ENCODE data around the gene TNFRSF21.
A peak's percentile ranks its signal among the peaks of the same experiment; 100 is the strongest.
"Not testable (repeated sequence)": the region's sequence is repeated elsewhere in the genome, so short reads cannot be mapped to it uniquely, and the experiment has no call there.

TNFRSF21 gene

GRCh38 chr6:47252633-47253032, 57.1 kb downstream of the TNFRSF21 start:
- no peak for DNase-seq (ENCODE audit: low spot score)

GRCh38 chr6:47251396-47251795, 58.3 kb downstream of the TNFRSF21 start:
- no peak for DNase-seq (ENCODE audit: low spot score)

DNA sequence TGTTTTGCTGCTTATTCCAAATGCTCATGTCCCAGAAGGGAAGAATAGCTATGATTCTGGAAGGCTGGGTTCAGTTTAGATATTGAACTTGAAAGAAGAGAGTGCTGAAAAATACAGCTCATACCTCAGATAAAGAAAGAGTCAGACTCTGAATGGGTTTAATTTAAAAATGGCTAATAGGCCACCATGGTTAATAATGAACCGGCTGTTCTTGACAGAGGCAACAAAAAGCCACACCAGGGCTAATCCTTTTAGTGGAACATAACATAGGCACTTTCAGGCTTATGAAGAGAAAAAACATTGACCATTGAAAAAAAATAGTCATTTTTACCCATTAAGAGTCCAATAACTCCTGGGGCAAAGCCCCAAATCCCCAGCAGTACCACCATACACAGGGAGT, 59.4 kb downstream of the TNFRSF21 start:
- DNase-seq (ENCODE audit: low spot score) = no peak

GRCh38 chr6:47248446-47248845, 61.3 kb downstream of the TNFRSF21 start:
- no peak for DNase-seq (ENCODE audit: low spot score)

- peak; percentile 73 for DNase-seq (ENCODE audit: low spot score)
Measured at GRCh38 chr6:47247227-47247797, 62.4 kb downstream of the TNFRSF21 start.

GRCh38 chr6:47246551-47246950, 63.2 kb downstream of the TNFRSF21 start:
- no peak for DNase-seq (ENCODE audit: low spot score)

GRCh38 chr6:47245745-47246371, 63.8 kb downstream of the TNFRSF21 start:
- DNase-seq (ENCODE audit: low spot score) = peak; percentile 36

DNA sequence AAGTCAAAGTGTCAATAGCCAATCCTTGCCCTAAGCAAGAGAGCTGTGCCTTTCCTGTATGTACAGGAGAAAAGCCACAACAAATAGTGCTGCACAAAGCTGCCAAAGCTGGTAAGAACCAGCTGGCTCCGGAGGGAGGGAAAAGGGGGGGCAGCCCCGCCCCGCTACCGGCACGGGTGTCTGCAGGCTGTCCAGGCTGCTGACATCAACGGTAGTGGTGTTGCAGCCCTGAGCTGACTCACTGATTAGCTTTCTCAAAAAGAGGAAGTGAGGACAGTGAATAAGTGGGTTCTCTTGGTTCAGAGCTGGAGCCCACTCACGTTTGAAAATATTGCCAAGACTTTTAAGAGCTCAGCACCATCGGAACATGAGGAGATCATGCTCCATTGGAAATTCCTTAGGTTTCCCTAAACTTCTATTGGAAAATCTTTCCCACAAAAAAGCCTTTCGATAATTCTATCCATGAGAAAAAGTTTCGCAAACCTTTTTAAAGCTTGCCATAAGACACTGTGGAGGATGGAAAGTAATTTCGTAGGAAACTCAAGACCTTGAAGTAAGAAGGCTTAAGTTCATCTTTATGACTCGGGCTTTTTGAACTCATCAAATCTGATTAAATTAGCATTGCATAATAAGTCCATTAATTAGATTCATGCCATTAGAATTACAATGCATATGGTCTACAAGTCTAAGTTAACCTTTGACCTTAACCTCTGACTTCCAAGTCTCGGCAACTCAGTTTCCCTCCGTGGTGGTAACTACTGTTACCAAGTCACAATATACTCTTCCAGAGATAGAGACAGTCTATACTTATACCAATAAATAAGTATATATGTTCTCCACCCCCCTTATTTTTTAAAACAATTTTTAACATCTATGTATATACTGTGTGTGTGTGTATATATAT, 67.0 kb downstream of the TNFRSF21 start:
- DNase-seq (ENCODE audit: low spot score) = peak; percentile 92

- DNase-seq (ENCODE audit: low spot score) = peak; percentile 57
Measured at GRCh38 chr6:47241742-47242482, 67.8 kb downstream of the TNFRSF21 start.

- DNase-seq (ENCODE audit: low spot score) = no peak
Measured at GRCh38 chr6:47240277-47240890, 69.3 kb downstream of the TNFRSF21 start.

DNA sequence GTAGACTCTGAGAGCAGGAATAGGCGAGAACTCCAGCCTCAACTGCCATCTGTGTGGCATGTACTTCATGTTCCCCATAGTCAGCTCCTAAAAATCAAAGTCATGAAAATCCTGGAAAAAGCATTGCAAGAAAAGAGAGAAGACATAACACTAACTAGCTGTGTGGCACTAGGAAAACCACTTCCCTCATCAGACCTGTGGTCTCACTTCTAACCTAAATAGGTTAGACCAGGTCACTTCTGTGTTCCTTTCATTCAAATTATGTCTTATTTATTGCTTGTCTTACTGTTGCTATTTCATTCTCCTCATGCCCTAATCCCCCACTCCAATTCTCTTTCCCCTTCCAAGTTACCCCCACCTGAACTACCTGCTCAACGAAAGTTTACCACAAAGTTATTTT, 70.2 kb downstream of the TNFRSF21 start:
- no peak for DNase-seq (ENCODE audit: low spot score)

DNA sequence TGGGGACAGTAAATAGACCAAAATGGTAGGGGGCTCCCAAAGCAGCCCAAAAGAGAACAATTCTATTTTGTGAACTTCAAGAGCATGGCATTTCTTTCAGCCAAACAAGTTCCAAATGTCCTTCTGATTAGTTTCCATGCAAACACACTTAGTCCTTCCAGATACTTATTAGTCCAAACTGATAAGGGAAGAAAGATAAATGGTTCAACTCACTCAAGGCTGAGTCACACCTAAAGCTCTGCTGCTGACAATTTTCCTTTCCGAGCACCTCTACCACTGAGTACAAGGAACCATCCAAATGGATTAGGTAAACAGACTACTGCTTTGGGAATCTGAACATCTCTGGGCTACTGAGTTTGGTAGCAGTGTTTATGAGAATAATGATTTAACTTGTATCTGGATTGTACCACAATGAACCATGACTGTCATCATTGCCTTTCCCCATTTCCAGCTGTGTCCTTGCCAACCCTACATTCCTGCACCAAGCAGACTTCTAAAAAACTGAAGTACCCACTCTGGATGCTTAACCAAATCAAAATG, 71.2 kb downstream of the TNFRSF21 start:
- no peak for DNase-seq (ENCODE audit: low spot score)

DNA sequence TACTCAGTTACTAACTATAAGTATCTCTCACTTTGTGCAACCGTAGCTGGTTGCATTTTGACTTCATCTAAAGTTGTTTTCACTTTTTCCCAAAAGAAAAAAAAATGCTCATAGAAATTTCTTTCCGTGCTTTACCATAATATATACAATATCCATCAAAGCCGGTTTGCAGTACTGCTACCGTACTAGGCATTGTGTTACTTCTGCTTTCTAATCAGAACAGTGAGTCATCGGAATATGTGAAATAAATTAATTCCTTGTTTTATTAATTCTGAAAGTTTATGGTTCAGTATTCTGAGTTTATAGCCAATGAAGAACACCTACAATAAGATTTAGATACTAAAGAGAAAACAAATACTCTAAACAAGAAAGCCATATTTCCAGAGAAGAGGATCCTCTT, 72.5 kb downstream of the TNFRSF21 start:
- DNase-seq (ENCODE audit: low spot score) = no peak

DNA sequence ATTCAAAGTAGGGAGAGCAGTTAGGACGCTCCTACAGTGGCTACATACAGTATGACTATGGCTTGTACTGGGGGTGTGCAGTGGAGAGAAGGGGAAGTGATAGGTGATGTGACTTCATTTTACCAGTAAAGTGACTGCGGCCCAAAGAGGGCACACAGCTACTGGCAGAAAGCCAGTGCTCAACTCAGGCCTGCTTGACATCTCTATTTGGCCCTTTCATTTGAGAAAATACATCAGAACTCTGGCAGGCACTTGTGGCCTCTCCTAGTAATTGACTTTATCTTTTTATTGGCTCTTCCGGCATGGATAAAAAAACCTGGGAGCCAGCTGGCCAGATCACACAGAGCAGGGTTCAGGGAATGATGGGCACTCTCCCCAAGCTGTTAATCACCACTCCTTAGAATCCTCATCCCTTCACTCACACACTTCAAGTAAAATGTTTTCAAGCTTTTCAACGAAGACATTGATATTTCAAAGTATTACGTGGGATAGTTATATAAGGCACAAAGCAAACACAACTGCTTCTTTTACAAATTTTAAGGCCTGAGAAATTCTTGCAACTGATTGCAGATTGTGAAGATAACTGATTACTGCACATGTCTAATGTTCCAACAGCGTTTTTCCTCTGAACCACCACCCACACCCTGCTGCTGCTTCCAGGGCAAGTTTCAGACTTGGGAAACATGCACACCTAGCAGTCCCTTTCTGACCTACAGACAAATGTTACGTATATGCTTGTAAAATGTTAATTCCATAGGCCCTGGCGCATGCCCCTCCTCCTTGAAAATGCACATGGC, 73.5 kb downstream of the TNFRSF21 start:
- no peak for DNase-seq (ENCODE audit: low spot score)

DNA sequence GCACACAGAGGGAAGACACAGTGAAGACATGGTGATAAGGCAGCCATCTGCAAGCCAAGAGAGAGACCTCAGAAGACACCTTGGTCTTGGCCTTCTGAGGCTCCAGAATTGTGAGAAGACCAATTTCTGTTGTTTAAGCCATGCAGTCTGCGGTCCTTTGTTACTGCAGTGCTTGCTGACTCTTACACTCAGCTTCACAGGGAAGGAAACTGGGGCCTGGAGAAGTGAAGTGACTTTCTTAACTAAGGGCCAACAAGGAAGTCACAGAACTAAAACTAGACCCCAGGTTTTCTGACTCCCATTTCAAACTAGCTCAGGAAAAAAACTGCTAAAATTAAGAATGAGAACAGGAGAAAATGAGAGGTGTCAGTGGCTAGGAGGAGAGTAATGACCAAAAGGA, 74.3 kb downstream of the TNFRSF21 start:
- DNase-seq (ENCODE audit: low spot score) = no peak

GRCh38 chr6:47234266-47234933, 75.3 kb downstream of the TNFRSF21 start:
- DNase-seq (ENCODE audit: low spot score) = no peak

DNA sequence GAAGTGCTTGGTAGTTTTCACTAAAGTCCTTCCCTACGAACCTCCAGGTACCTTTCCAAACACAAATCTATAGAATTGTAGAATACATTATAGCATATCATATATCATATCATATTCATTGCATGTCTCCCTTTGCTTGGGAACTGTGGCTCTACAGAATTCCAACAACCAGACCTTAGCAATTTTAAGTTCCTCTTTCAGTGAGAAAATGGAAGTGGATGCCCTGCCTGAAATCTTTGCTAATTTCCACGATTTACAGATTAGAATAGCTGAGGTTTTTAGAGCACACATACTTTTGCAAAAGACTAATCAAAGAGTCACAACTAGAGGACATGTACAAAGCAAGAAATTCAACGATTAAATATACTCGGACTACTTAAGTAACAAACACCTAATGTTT, 78.6 kb downstream of the TNFRSF21 start:
- no peak for DNase-seq (ENCODE audit: low spot score)

DNA sequence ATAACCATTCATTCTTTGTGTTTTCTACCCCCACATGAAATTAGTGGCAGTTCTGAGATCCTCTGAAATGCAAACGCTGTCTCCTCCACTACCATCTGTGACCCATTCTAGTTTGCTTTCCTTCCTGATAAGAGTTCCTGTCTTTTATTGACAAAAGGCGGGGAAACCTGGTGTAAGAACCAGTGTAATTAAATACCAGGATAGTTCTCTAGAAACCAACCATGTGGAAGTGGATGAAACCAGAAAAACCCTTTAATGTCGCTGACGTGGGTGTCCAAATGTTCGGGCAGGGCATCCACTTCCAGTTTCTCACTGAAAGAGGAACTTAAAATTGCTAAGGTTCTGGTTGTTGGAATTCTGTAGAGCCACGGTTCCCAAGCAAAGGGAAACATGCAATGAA, 79.1 kb downstream of the TNFRSF21 start:
- no peak for DNase-seq (ENCODE audit: low spot score)

GRCh38 chr6:47229255-47229654, 80.5 kb downstream of the TNFRSF21 start:
- DNase-seq (ENCODE audit: low spot score) = no peak

DNA sequence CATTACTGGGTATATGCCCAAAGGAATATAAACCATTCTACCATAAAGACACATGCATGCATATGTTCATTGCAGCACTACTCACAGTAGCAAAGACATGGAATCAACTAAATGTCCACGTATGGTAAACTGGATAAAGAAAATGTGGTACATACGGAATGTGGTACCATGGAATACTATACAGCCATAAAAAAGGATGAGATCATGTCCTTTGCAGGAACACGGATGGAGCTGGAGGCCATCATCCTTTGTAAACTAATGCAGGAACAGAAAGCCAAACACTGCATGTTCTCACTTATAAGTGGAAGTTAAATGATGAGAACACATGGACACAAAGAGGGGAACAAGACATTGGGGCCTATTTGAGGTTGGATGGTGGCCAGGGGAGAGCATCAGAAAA, 81.6 kb downstream of the TNFRSF21 start:
- DNase-seq (ENCODE audit: low spot score) = not testable (repeated sequence)
